ENCODE data around the gene CLEC4G.

The CLEC4G gene

GRCh38 chr19:7729831-7730285, 2.1 kb downstream of the CLEC4G start:
- no peak for DNase-seq (ENCODE audit: low spot score)

- DNase-seq (ENCODE audit: low spot score) = no peak
Measured at GRCh38 chr19:7729211-7729610, 2.7 kb downstream of the CLEC4G start.

DNA sequence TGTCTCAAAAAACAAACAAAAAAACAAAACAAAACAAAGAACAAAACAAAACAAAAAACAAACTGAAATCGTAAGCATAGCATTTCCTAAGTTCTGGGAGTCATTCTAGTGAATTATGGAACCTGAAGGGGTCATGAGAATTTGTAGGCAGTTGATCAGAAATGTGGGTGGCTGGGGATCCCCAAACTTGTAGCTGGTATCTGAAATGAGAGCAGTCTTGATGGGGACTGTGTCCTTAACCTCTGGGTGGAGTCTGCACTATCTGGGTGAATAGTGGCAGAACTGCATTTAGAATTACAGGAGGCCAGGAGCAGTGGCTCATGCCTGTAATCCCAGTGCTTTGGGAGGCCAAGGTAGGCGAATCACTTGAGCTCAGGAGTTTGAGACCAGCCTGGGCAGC, 6.1 kb downstream of the CLEC4G start:
- DNase-seq (ENCODE audit: low spot score) = no peak

DNA sequence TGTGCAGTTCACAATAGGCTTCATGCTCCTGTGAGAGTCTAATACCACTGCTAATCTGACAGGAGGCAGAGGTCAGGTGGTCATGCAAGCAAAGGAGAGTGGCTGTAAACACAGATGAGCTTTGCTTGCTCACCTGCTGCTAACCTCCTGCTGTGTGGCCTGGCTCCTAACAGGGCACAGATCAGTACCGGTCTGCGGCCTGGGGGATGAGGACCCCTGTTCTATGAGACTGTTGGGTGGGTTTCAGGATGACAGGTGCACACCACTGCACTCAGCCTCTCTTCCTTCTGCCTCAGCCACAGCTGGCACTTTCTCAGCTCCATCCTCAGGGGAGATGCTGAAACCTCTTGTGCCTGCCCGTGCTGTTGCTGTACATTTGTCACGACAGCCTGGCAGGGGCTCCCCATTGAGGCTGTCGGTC, 9.7 kb downstream of the CLEC4G start:
- no peak for DNase-seq (ENCODE audit: low spot score)

DNA sequence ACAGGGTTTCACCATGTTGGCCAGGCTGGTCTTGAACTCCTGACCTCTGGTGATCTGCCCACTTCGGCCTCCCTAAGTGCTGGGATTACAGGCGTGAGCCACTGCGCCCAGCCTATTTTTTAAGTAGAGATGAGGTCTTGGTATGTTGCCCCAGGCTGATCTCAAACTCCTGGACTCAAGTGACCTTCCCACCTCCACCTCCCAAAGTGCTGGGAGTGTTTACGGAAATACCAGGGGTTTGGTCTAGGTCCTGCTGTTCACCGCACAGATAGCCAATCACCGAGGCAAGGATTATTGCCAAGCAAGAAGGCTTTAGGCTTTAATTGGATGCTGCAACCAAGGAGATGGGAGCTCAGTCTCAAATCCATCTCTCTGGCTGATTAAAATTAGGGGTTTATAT, 11.6 kb downstream of the CLEC4G start:
- DNase-seq (ENCODE audit: low spot score) = no peak

DNA sequence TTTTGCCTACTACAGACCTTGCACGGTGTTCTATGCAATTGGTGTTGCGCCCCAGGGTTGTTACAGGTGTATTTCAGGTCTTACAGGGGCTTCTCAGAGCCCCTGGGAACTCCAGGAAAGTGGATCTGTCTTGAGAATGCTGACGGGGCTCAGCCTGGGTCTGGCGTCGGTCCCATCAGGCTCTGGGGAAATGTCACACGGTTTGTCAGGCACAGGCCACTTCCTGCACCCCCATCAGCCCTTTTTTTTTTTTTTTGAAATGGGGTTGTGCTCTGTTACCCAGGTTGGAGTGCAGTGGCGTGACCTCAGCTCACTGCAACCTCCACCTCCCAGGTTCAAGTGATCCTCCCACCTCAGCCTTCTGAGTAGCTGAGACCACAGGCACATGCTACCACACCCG, 13.2 kb downstream of the CLEC4G start:
- no peak for DNase-seq (ENCODE audit: low spot score)

- DNase-seq (ENCODE audit: low spot score) = no peak
Measured at GRCh38 chr19:7716762-7717161, 15.1 kb downstream of the CLEC4G start.

- no peak for DNase-seq (ENCODE audit: low spot score)
Measured at GRCh38 chr19:7715671-7716070, 16.2 kb downstream of the CLEC4G start.

DNA sequence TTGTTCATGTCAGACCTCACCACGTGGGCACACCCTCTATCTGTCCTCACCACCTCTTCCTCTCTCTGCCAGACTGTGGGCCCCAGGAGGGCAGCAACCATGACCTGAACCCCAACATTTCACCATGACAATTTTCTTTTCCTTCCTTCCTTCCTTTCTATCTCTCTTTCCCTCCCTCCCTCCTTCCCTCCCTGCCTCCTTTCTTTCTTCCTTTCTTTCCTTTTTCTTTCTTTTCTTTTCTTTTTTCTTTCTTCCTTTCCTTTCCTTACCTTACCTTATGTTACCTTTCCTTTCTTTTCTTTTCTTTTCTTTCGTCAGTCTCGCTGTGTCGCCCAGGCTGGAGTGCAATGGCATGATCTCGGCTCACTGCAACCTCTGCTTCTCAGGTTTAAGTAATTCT, 21.3 kb downstream of the CLEC4G start:
- no peak for DNase-seq (ENCODE audit: low spot score)

GRCh38 chr19:7709932-7710460, 21.9 kb downstream of the CLEC4G start:
- DNase-seq (ENCODE audit: low spot score) = no peak

GRCh38 chr19:7706955-7707456, 24.9 kb downstream of the CLEC4G start:
- no peak for DNase-seq (ENCODE audit: low spot score)

- DNase-seq (ENCODE audit: low spot score) = no peak
Measured at GRCh38 chr19:7706188-7706954, 25.5 kb downstream of the CLEC4G start.

DNA sequence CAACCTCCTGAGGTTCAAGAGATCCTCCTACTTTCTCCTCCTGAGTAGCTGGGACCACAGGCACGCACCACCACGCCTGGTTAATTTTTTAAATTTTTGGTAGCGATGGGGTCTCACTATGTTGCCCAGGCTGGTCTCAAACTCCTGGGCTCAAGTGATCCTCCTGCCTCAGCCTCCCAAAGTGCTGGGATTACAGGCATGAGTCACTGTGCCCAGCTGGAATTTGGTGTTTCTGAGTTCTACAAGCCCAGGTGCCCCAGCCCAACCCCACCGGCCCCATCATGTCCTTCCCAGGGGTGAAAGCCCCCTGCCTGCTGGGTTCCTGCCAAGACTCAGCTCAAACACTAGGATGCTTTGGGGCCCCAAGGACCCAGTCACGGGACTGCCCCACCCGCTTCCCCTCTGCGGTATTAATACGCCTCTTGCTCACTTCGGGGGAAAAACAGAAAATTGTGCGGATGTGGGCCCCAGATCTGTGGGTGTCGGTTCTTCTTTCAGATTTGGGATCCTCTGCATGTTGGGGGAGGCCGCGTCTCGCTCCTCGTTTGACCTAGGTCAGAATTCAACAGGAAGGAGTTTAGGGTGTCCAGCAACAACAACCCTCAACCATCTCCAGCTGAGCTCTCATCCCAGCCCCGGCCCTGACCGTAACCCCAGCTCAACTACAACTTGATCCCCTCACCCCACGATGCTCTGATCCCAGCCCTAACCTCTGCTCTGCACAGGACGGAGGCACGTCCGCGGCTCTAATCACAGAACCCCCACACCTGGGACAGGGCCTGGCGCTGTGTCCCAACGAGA, 26.3 kb downstream of the CLEC4G start:
- DNase-seq (ENCODE audit: low spot score) = no peak

- DNase-seq (ENCODE audit: low spot score) = no peak
Measured at GRCh38 chr19:7704280-7705060, 27.4 kb downstream of the CLEC4G start.

GRCh38 chr19:7703332-7703731, 28.6 kb downstream of the CLEC4G start:
- DNase-seq (ENCODE audit: low spot score) = no peak

DNA sequence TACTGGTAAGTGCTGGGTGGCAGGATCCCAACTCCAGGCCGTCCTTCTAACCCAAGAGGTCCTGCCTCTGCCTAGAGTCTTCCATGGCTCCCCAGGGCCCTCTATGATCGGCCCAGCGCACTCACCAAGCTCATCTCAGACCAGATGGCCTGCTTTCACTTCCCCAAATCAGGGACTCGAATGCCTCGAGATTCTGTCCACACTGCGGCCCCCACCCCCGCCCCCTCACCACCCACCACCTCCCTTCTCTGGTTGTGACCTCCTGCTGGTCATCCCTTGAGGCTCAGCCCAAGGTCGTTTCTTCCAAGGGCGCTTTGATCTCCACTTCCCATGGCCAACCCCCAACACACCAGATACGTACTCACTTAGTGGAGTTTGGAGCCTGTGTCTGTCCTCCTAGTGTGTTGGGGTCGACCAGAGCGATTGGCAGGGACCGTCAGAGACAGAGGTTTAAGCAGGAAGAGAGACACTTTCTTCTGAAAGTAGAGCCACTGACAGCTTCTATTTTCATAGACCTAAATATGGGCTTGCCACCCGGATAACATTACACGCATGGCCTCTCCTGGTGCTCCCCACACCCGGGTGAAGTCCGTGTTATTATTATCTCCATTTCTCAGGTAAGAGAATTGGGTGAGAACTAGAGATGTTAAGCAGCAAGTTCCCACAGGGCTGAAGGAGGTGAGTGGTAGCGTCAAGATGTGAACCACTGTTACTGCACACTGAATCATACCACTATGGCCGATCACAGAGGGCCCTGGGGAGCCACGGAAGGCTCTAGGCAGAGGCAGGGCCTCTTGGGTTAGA, 30.1 kb downstream of the CLEC4G start, which contains the start of gene FCER2:
TSS of gene FCER2 (minus strand) at position 478 of the 804 bp plus-strand sequence. CDS start 2,371 bp downstream, outside the sequence.
- no peak for DNase-seq (ENCODE audit: low spot score)

DNA sequence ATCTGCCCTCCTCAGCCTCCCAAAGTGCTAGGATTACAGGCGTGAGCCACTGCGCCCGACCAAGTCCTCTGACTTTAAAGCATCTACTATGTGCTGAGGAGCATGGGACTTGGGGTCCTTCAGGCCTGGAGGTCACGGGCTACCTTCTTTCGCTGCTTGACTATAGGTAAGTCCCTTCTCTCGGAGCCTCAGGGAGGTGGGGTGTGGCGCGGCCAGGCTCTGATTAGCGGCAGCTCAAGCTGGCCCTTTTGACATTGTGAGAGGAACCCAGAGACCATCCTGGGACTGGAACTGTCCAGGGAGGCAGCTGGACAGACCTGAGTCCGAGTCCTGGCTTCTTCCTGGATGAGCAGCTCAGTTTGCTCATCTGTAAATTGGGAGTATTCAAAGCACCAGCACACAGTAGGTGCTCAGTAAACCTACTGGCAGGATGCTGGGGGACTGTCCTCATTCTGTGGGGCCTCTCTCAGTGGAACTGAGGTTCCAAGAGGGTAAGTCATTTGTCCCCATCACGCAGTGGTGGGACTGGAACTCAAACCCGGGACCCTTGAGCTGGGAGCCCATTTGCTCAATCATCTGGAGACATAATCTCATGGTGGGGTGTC, 30.8 kb downstream of the CLEC4G start:
- DNase-seq (ENCODE audit: low spot score) = no peak

DNA sequence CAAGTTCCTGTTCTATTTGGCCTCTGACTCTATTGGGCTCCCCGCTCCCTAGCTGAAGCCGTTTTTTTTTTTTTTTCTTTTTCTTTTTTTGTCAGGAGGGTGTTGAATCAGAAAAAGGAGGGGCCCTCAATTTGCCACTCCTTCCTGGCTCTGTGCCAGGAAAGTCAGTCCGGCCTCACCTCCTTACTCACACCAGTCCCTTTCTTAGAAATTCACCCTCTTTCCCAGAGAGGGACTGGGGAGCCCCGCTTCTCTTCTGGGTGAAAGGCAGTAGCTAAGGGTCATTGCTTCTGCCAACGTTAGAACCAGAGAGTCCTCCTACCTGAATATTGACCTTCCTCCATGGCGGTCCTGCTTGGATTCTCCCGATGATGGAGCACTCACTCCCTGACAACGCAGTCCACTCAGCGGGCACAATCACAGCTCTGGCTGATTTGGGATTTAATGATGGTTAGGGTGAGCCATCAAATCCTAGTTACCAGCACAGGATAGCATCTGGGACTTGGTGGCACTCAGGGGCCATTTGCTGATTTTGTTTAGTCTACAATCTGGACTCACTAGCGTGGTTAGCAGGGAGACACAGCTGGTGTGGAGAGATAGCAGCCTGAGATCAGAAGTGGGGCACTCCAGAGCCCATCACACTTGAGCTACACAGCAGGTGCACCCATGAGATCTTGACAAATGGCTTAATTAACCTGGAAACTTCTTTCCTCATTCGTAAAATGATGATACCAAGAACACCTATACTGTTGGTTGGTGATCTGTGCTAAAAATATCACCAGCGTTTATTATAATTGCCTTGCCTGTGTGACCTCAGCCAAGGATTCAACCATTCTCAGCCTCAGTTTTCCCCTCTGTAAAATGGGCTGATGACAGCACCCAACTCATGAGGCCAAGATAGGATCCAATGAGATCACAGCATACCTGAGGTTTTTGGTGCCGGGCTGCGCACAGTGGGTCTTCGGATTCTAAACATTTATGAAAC, 32.2 kb downstream of the CLEC4G start:
- no peak for DNase-seq (ENCODE audit: low spot score)

DNA sequence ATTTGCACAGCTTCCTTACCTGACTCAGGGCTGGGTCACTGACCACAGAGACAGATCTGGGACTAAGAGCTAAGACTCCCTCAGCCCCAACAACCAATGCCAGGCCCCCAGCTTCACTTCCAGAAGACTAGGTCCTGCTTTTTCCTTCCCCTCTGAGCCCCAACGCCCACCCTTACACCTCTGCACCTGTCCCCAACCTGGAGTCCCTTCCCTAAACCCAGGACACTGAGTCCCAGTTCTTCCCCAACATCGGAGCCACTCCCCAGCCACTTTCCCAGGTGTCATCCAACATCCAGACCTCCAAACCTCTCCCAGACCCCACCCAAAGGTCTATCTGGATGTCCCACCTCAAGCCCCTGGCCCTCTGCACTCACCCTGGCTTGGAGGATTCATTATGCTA, 32.9 kb downstream of the CLEC4G start:
- no peak for DNase-seq (ENCODE audit: low spot score)

Data from SK-N-DZ (cell line).